HFF-Myc (cell line): ENCODE data around the gene CDK18.

ENCODE experiments used
- DNase-seq: peaks from one replicate; pipeline ENCODE4 v3.0.0-alpha.2; 2011; ENCODE audit warnings: low read depth; ENCODE audit errors: extremely low read depth
- H3K4me3 ChIP-seq: replicated peaks from 2 replicates; pipeline ENCODE4 v1.5.1; 2011; ENCODE audit warnings: low read depth, mild to moderate bottlenecking, control low read depth, low read length
- TF ChIP-seq, protein P1 (sequence below): IDR thresholded peaks from 2 replicates; pipeline ENCODE4 v1.5.1; 2012; ENCODE audit warnings: mild to moderate bottlenecking, low read depth, low read length, control low read depth; ENCODE audit errors: missing control alignments

Gene CDK18

DNA sequence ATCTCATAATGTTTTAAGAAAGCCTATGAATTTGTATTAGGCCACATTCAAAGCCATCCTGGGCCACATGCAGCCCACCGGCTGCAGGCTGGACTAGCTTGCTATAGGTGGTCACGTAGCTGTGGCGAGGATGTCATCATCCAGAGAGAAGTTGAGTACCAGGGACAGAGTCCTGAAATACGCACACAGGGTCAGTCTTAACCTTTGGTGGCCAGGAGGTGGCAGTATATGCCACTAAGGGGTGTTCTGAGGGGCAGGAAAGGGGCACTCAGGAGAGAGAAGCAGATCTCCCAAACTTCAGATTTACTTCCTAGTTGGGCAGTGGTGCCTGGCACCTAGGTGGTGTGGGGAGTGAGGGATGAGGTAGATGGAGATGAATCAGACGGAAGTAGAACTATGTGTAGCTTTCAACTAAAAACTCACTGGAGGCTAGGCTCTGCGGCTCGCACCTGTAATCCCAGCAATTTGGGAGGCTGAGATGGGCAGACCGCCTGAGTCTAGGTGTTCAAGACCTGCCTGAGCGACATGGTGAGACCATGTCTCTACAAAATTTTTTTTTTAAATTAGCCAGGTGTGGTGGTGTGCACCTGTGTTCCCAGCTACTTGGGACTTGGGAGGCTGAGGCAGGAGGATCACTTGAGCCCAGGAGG is 16.3 kb upstream of the CDK18 start:
- TF ChIP-seq, protein P1, sequence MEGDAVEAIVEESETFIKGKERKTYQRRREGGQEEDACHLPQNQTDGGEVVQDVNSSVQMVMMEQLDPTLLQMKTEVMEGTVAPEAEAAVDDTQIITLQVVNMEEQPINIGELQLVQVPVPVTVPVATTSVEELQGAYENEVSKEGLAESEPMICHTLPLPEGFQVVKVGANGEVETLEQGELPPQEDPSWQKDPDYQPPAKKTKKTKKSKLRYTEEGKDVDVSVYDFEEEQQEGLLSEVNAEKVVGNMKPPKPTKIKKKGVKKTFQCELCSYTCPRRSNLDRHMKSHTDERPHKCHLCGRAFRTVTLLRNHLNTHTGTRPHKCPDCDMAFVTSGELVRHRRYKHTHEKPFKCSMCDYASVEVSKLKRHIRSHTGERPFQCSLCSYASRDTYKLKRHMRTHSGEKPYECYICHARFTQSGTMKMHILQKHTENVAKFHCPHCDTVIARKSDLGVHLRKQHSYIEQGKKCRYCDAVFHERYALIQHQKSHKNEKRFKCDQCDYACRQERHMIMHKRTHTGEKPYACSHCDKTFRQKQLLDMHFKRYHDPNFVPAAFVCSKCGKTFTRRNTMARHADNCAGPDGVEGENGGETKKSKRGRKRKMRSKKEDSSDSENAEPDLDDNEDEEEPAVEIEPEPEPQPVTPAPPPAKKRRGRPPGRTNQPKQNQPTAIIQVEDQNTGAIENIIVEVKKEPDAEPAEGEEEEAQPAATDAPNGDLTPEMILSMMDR, result peak; percentile 80

DNA sequence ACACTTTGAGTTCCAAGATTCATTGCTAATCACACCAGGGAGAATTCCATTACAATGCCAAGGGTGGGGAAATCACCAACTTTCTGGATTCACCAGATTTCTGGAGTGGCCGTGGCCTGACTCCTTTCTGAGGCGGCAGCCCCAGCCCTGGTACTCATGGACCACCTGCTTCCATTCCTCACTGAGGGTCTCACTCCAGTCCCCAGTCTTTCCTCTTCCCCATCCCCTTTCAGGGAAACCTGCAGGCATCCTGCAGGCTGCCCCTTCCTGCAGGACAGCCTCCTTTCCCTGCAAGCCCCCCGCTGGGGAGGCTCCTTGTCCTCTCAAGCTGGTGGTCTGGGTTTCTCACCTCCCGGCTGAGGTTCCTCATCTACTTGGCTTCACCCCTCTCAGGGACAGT is 12.7 kb upstream of the CDK18 start:
- DNase-seq, result no peak
- TF ChIP-seq, protein P1, result no peak
- no peak overlapping the region for H3K4me3 ChIP-seq

More for the DNA sequence above, 16.3 kb upstream of the CDK18 start:
- no peak overlapping the region for H3K4me3 ChIP-seq
- DNase-seq, result peak; percentile 39

DNA sequence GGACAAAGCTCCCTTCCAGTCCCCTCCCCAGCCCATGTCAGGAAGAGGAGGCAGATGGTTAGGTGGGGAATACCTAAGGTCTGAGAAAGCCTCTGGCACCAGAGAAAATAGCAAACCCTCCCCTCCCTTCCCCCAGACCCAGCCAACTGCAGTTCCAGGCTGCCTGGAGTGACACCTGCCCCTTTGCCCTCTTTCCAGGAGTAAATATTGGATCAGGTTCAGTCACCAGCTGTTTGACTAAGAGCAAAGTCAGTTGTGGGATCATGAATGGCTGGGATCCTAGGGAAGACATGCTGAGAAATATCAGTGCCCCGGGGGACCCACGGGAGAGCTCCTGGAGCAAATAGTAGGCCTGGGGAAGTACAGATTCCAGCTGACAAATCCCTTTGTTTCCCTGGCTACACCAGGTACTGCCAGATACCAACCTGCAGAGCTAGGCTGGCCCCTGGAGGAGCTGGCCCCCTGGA is 12.2 kb upstream of the CDK18 start:
- DNase-seq, result no peak
- TF ChIP-seq, protein P1, result no peak
- H3K4me3 ChIP-seq, result no peak overlapping the region

DNA sequence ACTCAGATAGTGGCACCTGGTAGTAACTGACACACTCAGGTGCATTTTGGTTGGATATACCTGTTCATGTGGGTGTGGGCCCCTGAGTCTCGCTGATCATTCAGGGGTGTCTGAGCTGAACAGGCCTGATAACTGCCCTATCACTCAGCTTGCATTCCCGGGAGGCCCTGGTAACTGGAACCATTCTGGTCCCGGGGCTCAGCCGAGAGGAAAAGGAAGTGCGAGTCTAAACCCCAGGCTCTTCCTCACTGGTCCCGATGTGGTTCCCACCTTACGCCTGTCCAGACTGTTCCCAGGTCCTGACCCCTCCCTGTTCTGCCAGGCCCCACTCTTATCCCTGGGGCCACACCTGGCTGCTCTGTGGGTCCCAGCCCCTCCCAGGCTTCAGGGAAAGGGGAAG is 11.7 kb upstream of the CDK18 start:
- no peak for DNase-seq
- TF ChIP-seq, protein P1, result no peak

DNA sequence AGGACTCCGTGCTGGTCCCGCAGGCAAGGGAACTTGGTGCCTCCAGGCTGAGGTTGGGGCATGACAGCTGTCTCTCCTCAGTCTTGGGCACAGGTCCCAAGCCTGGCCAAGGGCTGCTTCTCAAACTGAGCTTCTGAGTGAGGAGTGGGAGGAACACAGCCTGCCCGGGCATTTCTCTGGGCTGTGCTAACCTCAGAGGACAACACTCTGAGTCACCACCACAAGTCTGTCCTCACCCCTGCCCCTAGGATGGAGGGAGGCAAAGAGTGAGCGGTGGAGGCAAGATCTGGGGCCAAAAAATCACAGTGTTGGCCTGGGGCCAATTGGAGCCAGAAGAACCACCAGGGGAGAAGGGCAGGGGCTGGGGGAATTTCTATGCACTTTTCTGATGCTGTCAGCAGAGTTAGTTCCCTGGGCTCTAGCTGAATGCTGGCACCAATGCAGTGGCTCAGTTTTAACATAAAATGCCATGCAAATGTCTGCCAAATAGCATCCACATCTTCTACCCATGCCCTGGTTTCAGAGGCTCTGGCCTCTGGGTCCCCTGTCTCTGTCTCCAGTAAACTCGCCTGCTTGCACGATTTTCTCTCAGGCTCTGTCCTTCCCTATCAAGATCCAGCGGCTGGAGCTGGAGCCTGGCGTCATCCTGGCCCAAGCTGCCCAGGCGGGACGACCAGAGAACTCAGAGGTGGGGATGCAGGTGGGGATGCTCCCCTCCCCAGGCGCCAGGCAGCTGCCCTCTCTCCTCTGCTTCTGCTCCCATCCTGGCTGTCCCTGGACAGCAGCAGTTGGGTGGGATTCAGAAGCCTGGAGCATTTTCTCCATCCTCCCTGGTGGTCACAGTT is 11.0 kb upstream of the CDK18 start:
- H3K4me3 ChIP-seq, result no peak overlapping the region
- TF ChIP-seq, protein P1, result no peak
- peak; percentile 42 for DNase-seq

More for the DNA sequence above, 11.7 kb upstream of the CDK18 start:
- H3K4me3 ChIP-seq, result no peak overlapping the region

DNA sequence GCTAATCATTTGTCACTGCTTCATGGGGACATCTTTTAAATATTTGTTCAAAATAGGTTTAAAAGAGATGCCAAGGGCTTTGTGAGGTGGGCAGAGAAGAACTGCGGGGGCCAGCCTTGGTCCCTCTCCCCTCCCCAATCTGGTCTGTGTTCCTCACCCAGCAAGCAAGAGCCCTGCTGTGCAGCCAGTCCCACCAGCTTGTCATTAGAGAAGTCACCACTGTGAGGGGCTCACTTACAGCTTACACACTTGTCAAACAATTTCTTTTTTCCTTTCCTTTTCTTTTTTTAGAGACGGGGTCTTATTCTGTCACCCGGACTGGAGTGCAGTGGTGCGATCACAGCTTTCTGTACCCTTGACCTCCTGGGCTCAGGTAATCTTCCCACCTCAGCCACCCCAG is 10.4 kb upstream of the CDK18 start:
- no peak overlapping the region for H3K4me3 ChIP-seq
- no peak for DNase-seq
- TF ChIP-seq, protein P1, result no peak
